Esophagus squamous epithelium (tissue), 4 donors: ENCODE results near the gene HSPB9.

Source experiments
- CTCF ChIP-seq, 6 experiments: fragments of 450-650 bp in 4 of 6; fragments of 200-600 bp in 2 of 6; sonication (generic) in 2 of 6; IDR thresholded peaks; one replicate each; pipeline ENCODE4 v1.5.1; 2016 to 2019; ENCODE audit warnings: antibody characterized with exemption in 6 of 6, mild to moderate bottlenecking in 4 of 6, moderate library complexity in 4 of 6
- POLR2A ChIP-seq, 4 donors: fragments of 450-650 bp; IDR thresholded peaks; one replicate each; pipeline ENCODE4 v1.6.1; 2017; ENCODE audit warnings: antibody characterized with exemption in 4 of 4, mild to moderate bottlenecking in 4 of 4, moderate library complexity in 3 of 4

GRCh38 chr17:42090964-42091790 lies 31.4 kb upstream of the HSPB9 start:
- TF ChIP-seq CTCF (IDR thresholded peaks at IDR 0.05) (no peak), POLR2A (IDR thresholded peaks at IDR 0.05) (no peak)
